ENCODE data around the gene FMNL2. TPM values are rescaled to one million over a fixed set of nuclear protein-coding genes. Genes with fewer than 3 reads are reported as not detected.

FMNL2 gene
- total and polyA plus RNA-seq, 2 of the 4 experiments (the other 2 are of a cell fraction), result 10.9 to 11.4 TPM

DNA sequence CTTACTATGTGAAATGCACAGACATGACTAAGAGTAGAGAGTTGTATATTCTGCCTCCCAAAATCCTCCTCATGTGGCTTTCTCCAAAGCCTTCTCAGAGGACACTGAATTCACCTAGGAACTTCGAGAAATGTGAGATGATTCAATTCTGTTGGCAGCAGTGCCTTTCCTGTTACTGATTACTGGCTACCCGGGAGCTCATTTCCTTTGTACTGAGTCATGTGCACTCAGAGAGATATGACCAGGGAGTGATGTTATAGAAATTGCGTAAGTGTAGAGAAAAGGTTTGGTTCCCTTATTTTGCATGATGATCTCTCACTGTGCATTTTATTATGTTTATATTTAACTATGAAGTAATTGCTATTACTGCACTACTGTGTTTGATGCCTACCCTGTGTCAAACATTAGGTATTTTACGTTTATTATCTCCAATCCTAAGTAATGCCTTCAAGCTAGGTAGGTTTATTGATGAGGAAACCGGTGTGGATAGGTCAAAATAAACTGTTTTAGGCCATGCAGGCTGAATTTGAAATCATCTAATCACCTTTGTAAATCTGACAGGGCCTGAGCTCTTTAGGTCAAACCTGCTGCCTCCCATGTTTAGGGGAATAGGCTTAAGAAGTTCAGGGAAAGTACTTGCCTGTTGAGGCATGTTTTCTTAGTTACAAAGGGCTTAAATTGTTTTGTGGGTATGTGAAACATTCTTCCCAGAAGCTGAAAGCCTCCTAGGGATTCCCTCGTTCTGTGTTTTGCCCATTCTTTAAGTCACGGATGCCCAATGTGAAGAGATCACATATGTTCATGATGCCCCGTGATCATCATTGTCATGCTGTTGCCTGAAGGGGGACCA is 86.8 kb downstream of the FMNL2 start:
- peak; percentile 99 for DNase-seq
- Histone ChIP-seq H3K23ac (ENCODE audit: low read depth, low read length) (no peak overlapping the region), H2AFZ (replicated peaks; ENCODE audit: low read length, poor library complexity) (no peak overlapping the region), H3K4ac (ENCODE audit: low read depth, low read length) (peak overlapping the region; percentile 51), H3K9me3 (ENCODE audit: control insufficient read depth, insufficient read depth, low read length) (no peaks in the 10 kb centered on the region), H2BK20ac (ENCODE audit: low read depth, low read length) (peak overlapping the region; percentile 52), H3K9ac (ENCODE audit: low read depth, low read length) (no peak overlapping the region), H4K91ac (ENCODE audit: insufficient read depth, low read depth, low read length) (peak overlapping the region; percentile 33), H3K9me1 (ENCODE audit: insufficient read depth, low read length) (peaks cover 13% of the 10 kb centered on the region), H4K8ac (ENCODE audit: low read depth in 2 of 2, low read length in 2 of 2) (peak overlapping the region in 1 of 2 experiments; percentile 14; a peak in 1 of 4 replicates), H2BK5ac (ENCODE audit: low read depth, low read length, poor library complexity, severe bottlenecking) (peak overlapping the region; percentile 61), H3K79me1 (ENCODE audit: low read depth in 1 of 2, low read length in 2 of 2) (peaks cover 24 to 37% of the 10 kb centered on the region in 2 experiments; a peak in 3 of 4 replicates), H3K18ac (ENCODE audit: low read depth, low read length) (peak overlapping the region; percentile 82), H3K36me3 (ENCODE audit: control insufficient read depth, insufficient read depth, low read length) (no peaks in the 10 kb centered on the region), H4K20me1 (ENCODE audit: insufficient read depth, low read length) (no peaks in the 10 kb centered on the region; the same call in 1 of the 2 replicates), H4K5ac (ENCODE audit: low read depth, low read length) (peak overlapping the region; percentile 88), H3K27me3 (ENCODE audit: control insufficient read depth, insufficient read depth, low read length) (no peaks in the 10 kb centered on the region), H2BK15ac (ENCODE audit: low read depth, low read length) (peak overlapping the region; percentile 29; the same call in 1 of the 3 replicates), H3K4me1 (ENCODE audit: control insufficient read depth, insufficient read depth, low read length) (peaks cover 15% of the 10 kb centered on the region), H3K56ac (ENCODE audit: extremely low read depth, insufficient read depth, low read length) (no peak overlapping the region), H2AK9ac (replicated peaks; ENCODE audit: low read depth, low read length, poor library complexity) (no peak overlapping the region), H2BK120ac (ENCODE audit: low read depth, low read length) (peak overlapping the region; percentile 26; the same call in 1 of the 2 replicates), H3K14ac (replicated peaks; ENCODE audit: low read depth, low read length) (peak overlapping the region; percentile 10; the same call in 1 of the 2 replicates), H2AK5ac (ENCODE audit: low read depth, low read length) (peak overlapping the region; percentile 56; the same call in 1 of the 2 replicates), H3K27ac (ENCODE audit: insufficient read depth, low read length) (peak overlapping the region; percentile 58), H3K4me3 (ENCODE audit: insufficient read depth, low read depth, low read length) (no peak overlapping the region), H3K4me2 (ENCODE audit: low read depth, low read length) (peak overlapping the region; percentile 73)
- no TSS peak for BruUV-seq (replicated peaks)
- CTCF ChIA-PET, result interaction anchor here (0.6 to 1.6 kb wide), 3 partner anchors 10 to 127 kb away, joined by 3 read pairs; no protein-coding TSS in a partner anchor
- intact Hi-C loops (cut with micrococcal nuclease), result no loop called here
- TF ChIP-seq BHLHE40 (IDR thresholded peaks at IDR 0.05; ENCODE audit: low read depth, low read length) (peak; percentile 87), MXI1 (IDR thresholded peaks at IDR 0.05; ENCODE audit: borderline replicate concordance, low read depth, low read length) (no peak), SMC3 (IDR thresholded peaks at IDR 0.05; ENCODE audit: low read depth, low read length) (no peak), CEBPB (IDR thresholded peaks at IDR 0.05; ENCODE audit: low read depth, low read length) (peak; percentile 99), RAD21 (IDR thresholded peaks at IDR 0.05; ENCODE audit: low read length) (peak; percentile 15; the same call in 1 of the 2 replicates), NFE2L2 (IDR thresholded peaks at IDR 0.05; ENCODE audit: low read depth, low read length) (peak; percentile 68), RCOR1 (IDR thresholded peaks at IDR 0.05; ENCODE audit: insufficient replicate concordance, low read length) (no peak), FOS (IDR thresholded peaks at IDR 0.05; ENCODE audit: low read depth, low read length) (peak; percentile 89), MAFK (IDR thresholded peaks at IDR 0.05; ENCODE audit: low read depth, low read length) (peak; percentile 34; the same call in 1 of the 2 replicates)
- TF ChIP-seq, protein P1, sequence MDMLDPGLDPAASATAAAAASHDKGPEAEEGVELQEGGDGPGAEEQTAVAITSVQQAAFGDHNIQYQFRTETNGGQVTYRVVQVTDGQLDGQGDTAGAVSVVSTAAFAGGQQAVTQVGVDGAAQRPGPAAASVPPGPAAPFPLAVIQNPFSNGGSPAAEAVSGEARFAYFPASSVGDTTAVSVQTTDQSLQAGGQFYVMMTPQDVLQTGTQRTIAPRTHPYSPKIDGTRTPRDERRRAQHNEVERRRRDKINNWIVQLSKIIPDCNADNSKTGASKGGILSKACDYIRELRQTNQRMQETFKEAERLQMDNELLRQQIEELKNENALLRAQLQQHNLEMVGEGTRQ (IDR thresholded peaks at IDR 0.05; ENCODE audit: low read depth, low read length), result peak; percentile 56; the same call in 1 of the 2 replicates
- TF ChIP-seq, protein P2, sequence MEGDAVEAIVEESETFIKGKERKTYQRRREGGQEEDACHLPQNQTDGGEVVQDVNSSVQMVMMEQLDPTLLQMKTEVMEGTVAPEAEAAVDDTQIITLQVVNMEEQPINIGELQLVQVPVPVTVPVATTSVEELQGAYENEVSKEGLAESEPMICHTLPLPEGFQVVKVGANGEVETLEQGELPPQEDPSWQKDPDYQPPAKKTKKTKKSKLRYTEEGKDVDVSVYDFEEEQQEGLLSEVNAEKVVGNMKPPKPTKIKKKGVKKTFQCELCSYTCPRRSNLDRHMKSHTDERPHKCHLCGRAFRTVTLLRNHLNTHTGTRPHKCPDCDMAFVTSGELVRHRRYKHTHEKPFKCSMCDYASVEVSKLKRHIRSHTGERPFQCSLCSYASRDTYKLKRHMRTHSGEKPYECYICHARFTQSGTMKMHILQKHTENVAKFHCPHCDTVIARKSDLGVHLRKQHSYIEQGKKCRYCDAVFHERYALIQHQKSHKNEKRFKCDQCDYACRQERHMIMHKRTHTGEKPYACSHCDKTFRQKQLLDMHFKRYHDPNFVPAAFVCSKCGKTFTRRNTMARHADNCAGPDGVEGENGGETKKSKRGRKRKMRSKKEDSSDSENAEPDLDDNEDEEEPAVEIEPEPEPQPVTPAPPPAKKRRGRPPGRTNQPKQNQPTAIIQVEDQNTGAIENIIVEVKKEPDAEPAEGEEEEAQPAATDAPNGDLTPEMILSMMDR (conservative IDR thresholded peaks at IDR 0.05; ENCODE audit: low read depth, low read length), result no peak
- WGBS, 2 experiments (ENCODE audit: extremely low coverage in 2 of 2, insufficient read length in 1 of 2), result 100% methylated on average over 2 of the region's 8 CpGs; no CpG with 5 or more reads in 1 of the 2 experiments
- in situ Hi-C loops (cut with MboI; ENCODE audit: low sequenced_read_pairs), result no loop called here
- dilution Hi-C loops (cut with HindIII; ENCODE audit: low sequenced_read_pairs, unreplicated experiment), result no loop called here
- POLR2A ChIA-PET (ENCODE audit: unreplicated experiment), result interaction anchor here (0.5 kb wide), 2 partner anchors 13 to 185 kb away, joined by 3 to 7 read pairs; no protein-coding TSS in a partner anchor
- ATAC-seq (ENCODE audit: low read depth), result peak; percentile 92

Data from IMR-90 (cell line).